HG03432 (cell line): ENCODE data around the gene PHF2.

Source experiments
- ATAC-seq: cut with Tn5 transposase; IDR thresholded peaks from one replicate; pipeline ENCODE4 v1.9.1; 2021; ENCODE audit warnings: mild to moderate bottlenecking, moderate library complexity; ENCODE audit not compliant: unreplicated experiment

Gene PHF2

GRCh38 chr9:93585695-93586094, 9.3 kb downstream of the PHF2 start:
- ATAC-seq: no peak

- no peak for ATAC-seq
Observed at GRCh38 chr9:93586290-93587057, 10.1 kb downstream of the PHF2 start.

DNA sequence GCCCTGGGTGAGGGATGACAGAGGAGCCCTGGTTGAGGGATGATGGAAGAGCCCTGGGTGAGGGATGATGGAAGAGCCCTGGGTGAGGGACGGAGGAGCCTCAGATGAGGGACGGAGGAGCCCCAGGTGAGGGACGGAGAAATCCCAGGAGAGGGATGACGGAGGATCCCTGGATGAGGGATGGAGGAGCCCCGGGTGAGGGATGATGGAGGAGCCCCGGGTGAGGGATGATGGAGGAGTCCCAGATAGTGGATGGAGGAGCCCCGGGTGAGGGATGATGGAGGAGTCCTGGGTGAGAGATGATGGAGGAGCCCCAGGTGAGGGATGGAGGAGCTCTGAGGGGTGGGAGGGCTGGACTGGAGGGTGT, 10.9 kb downstream of the PHF2 start:
- no peak for ATAC-seq

DNA sequence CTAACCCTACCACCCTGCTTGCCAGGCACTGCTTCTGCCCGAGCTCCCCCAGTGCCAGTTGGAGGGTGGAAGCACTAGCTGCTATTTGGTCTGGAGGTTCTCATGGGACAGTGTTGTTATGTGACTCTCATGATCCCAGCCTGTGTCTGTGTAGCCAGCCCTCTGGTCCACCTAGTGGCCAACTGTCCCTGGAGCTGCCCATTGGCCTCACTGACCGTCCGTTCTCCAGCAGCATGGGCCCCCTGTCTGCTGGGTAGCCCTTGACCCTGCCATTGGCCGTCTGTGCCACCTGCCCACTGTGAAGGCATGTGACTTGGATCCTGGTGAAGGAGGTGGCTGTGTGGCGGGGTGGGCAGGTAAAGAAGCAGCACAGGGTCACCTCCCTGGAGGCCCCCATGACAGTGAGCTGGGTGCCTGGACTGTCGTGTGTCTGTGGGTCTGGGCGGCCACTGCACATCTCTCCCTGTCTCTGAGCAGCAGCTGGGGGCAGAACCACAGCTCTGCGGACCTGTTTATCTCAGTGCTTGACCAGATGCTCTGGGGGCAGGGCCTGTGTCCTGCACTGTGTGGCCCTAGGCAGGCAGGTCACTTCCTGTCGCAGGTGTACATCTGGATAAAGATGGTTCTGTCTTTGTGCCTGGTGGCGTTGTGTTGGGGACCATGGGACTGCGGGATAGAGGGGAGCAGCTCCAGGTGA, 11.4 kb downstream of the PHF2 start:
- no peak for ATAC-seq

GRCh38 chr9:93588641-93589609, 12.5 kb downstream of the PHF2 start:
- ATAC-seq: no peak

GRCh38 chr9:93589688-93590087, 13.3 kb downstream of the PHF2 start:
- ATAC-seq: no peak

GRCh38 chr9:93590609-93591234, 14.3 kb downstream of the PHF2 start:
- ATAC-seq: no peak

- no peak for ATAC-seq
Observed at GRCh38 chr9:93591301-93592007, 15.1 kb downstream of the PHF2 start.

GRCh38 chr9:93592008-93592642, 15.7 kb downstream of the PHF2 start:
- no peak for ATAC-seq

GRCh38 chr9:93592643-93593021, 16.2 kb downstream of the PHF2 start:
- ATAC-seq: no peak

DNA sequence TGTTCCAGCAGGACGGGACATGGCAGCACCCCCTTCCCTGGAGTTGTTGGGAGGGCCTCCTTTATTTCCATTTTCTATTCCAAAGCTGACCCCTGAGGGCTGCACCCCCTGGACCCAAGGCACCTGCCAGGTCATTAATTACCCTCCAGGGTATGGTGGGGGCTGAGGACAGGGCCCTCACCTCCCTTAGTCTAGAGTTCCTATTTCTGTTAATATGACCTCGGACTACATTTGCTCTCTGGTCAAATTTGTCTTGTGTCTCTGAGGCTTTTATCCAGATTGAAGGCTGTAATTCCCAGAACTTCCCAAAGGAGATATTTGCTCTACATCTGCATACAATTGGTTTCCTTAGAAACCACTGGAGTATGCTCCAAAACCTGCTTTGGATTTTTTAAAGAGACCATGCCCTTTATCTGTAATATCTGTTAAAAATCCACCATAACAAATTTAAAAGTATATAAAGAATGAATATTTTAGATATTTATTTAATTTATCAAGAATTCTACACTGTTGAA, 16.8 kb downstream of the PHF2 start:
- no peak for ATAC-seq

DNA sequence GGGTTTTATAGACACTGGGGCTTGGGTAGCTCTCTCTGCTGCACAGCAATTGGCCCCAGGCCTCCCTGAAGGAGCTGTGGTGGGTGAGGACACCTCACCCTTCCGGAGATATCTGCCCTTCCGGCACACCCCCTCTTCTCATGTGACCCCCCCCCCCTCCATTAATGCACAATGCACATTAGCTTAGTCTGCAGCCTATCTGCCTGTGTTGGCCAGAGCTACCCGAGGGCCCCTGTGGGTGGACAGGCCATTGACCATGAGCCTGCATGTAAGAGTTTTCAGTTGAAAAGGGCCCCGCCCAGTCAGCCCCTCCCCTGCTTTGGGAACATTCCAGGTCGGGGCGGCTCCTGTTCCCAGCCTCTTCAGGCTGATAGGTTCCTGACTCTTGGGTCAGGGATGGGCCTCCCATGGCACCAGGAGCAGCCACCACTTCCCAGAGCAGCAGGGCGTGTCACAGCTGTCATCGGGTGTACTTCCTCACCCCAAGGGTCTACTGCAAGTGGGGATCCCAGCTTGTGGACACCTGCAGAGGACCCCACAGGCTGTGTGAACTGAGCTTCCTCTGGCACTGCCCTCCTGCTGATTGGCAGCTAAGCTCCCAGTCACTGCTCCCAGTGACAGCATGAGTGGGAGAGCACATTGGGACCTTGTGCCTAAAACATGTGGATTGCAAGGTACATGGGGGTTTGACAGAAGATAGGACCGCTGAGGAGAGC, 17.8 kb downstream of the PHF2 start:
- ATAC-seq: no peak

DNA sequence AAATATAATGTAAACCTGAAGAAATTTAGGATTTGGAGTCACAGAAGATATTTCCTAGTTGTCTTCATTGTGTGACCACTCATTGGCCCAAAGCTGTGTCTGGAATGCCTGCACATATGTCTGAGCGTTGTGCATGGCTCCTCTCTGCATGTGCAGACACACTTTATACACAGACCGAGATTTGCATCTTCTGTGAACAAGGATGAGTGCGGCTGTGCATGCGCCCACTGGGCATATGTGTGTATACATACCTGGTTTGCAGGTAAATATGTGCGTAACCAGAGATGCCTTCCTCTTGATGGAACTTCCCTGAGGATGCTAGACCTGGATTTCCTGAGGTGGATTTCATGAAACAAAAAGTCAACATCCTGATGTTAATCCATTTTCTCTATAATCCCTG, 19.1 kb downstream of the PHF2 start:
- ATAC-seq: no peak

- ATAC-seq: no peak
Observed at GRCh38 chr9:93595861-93596365, 19.5 kb downstream of the PHF2 start.

- ATAC-seq: no peak
Observed at GRCh38 chr9:93596399-93596798, 20.0 kb downstream of the PHF2 start.

DNA sequence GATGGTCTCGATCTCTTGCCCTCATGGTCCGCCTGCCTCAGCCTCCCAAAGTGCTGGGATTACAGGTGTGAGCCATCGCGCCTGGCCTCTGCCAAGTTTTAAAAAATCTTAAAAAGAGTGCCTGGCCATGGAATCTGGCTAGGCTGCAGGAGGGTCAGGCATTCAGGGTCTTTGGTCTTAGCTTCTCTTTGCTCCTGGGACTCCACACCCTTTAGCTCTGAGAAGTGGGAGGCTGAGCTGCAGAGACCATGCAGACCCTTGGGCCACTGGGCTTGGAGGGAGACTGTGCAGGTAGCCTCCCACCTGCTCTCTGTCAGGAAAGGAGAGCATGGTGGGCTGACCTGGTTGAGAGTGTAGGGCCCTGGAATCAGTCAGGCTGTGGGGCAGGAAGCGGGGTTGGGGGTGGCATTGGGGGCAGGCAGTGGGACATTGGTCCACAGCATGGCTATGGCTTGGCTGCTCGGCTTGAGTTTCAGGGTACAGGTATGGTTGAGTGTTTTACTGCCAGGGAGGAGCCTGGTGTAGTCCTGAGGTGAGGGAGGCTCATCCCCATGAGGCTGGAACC, 20.8 kb downstream of the PHF2 start:
- ATAC-seq: no peak

- ATAC-seq: no peak
Observed at GRCh38 chr9:93597871-93598646, 21.7 kb downstream of the PHF2 start.
